Mesendoderm (in vitro differentiated cells): ENCODE results near the gene TMEM44.

Experiments
- DNase-seq: peaks from one replicate; pipeline ENCODE4 v3.0.0; 2013
- H2AK5ac ChIP-seq: 2 replicates; pipeline ENCODE4 v1.6.1; 2013; ENCODE audit warnings: low read length, inconsistent platforms
- H2BK120ac ChIP-seq: 2 replicates; pipeline ENCODE4 v1.6.1; 2013; ENCODE audit warnings: low read depth, mild to moderate bottlenecking, low read length, moderate library complexity, mixed read lengths
- H2BK15ac ChIP-seq: replicated peaks from 2 replicates; pipeline ENCODE4 v1.6.1; 2013; ENCODE audit warnings: low read depth, mild to moderate bottlenecking, moderate library complexity
- H2BK5ac ChIP-seq: 2 replicates; pipeline ENCODE4 v1.6.1; 2013; ENCODE audit warnings: low read length, inconsistent platforms
- H3K18ac ChIP-seq: 2 replicates; pipeline ENCODE4 v1.6.1; 2013; ENCODE audit warnings: mild to moderate bottlenecking, low read length, mixed read lengths
- H3K23ac ChIP-seq: one replicate; pipeline ENCODE4 v1.6.1; 2013; ENCODE audit warnings: low read length
- H3K27ac ChIP-seq: 2 replicates; pipeline ENCODE4 v1.5.1; 2013; ENCODE audit warnings: low read depth, mild to moderate bottlenecking, inconsistent platforms, low read length, moderate library complexity
- H3K27me3 ChIP-seq: 2 replicates; pipeline ENCODE4 v1.6.1; 2013; ENCODE audit warnings: low read length, control low read depth, mild to moderate bottlenecking, inconsistent platforms; ENCODE audit not compliant: insufficient read depth, poor library complexity
- H3K36me3 ChIP-seq: 2 replicates; pipeline ENCODE4 v1.6.1; 2013; ENCODE audit warnings: low read length, inconsistent platforms; ENCODE audit not compliant: control insufficient read depth, insufficient read depth
- H3K4ac ChIP-seq: one replicate; pipeline ENCODE4 v1.6.1; 2013; ENCODE audit warnings: low read depth, mild to moderate bottlenecking, low read length, moderate library complexity
- H3K4me1 ChIP-seq: 2 replicates; pipeline ENCODE4 v1.6.1; 2013; ENCODE audit warnings: low read depth, low read length, inconsistent platforms; ENCODE audit not compliant: control insufficient read depth
- H3K4me2 ChIP-seq: 2 replicates; pipeline ENCODE4 v1.6.1; 2013; ENCODE audit warnings: low read length
- H3K4me3 ChIP-seq: 2 replicates; pipeline ENCODE4 v1.5.1; 2013; ENCODE audit warnings: mild to moderate bottlenecking, low read length
- H3K56ac ChIP-seq: one replicate; pipeline ENCODE4 v1.6.1; 2013; ENCODE audit warnings: low read length
- H3K79me1 ChIP-seq: 2 replicates; pipeline ENCODE4 v1.6.1; 2013; ENCODE audit warnings: low read length, inconsistent platforms
- H3K79me2 ChIP-seq: 2 replicates; pipeline ENCODE4 v1.6.1; 2013; ENCODE audit warnings: mild to moderate bottlenecking, low read length; ENCODE audit not compliant: control insufficient read depth, insufficient read depth
- H3K9ac ChIP-seq: 2 replicates; pipeline ENCODE4 v1.6.1; 2013; ENCODE audit warnings: low read length, inconsistent platforms
- H4K5ac ChIP-seq: one replicate; pipeline ENCODE4 v1.6.1; 2013; ENCODE audit warnings: low read length
- H4K8ac ChIP-seq: one replicate; pipeline ENCODE4 v1.6.1; 2013; ENCODE audit warnings: low read depth, mild to moderate bottlenecking, control low read depth, low read length, moderate library complexity
- WGBS: extraction: QIAGEN DNeasy Blood & Tissue Kit; methylation state at CpG from one replicate; pipeline ENCODE4 v1.1.7; 2013; ENCODE audit warnings: low lambda C conversion rate, missing lambda C conversion rate; ENCODE audit not compliant: insufficient coverage; ENCODE audit errors: extremely low coverage; 5-methylcytosine and 5-hydroxymethylcytosine counted together

Gene TMEM44

GRCh38 chr3:194675680-194676079 lies 42.5 kb upstream of the TMEM44 start:
- no peak overlapping the region for H3K4me3 ChIP-seq
- no peak overlapping the region for H3K9ac ChIP-seq
- no peak overlapping the region for H4K8ac ChIP-seq
- no peak overlapping the region for H3K23ac ChIP-seq
- no peaks in the 10 kb centered on the region for H3K36me3 ChIP-seq
- H3K79me1 ChIP-seq: peaks cover 5% of the 10 kb centered on the region
- no peak overlapping the region for H2BK15ac ChIP-seq
- H2BK120ac ChIP-seq: no peak overlapping the region
- no peak overlapping the region for H4K5ac ChIP-seq
- H3K27ac ChIP-seq: no peak overlapping the region
- no peak for DNase-seq
- H3K27me3 ChIP-seq: no peaks in the 10 kb centered on the region
- peaks cover 2% of the 10 kb centered on the region for H3K4me1 ChIP-seq
- H3K4me2 ChIP-seq: no peak overlapping the region
- no CpG with 5 or more reads among the region's 4 CpGs for WGBS
- no peak overlapping the region for H2AK5ac ChIP-seq
- no peak overlapping the region for H2BK5ac ChIP-seq
- H3K4ac ChIP-seq: no peak overlapping the region
- H3K18ac ChIP-seq: no peak overlapping the region
- peaks cover 10% of the 10 kb centered on the region for H3K79me2 ChIP-seq
- H3K56ac ChIP-seq: no peak overlapping the region

- peaks cover 15% of the 10 kb centered on the region for H3K79me2 ChIP-seq
- H3K27ac ChIP-seq: no peak overlapping the region
- no peak overlapping the region for H3K9ac ChIP-seq
- peaks cover 6% of the 10 kb centered on the region for H3K79me1 ChIP-seq
- WGBS: no CpG with 5 or more reads among the region's 12 CpGs
- H3K4ac ChIP-seq: no peak overlapping the region
- no peak overlapping the region for H4K5ac ChIP-seq
- H2AK5ac ChIP-seq: no peak overlapping the region
- no peak overlapping the region for H4K8ac ChIP-seq
- H3K4me1 ChIP-seq: peaks cover 2% of the 10 kb centered on the region
- H3K23ac ChIP-seq: no peak overlapping the region
- H3K56ac ChIP-seq: no peak overlapping the region
- no peaks in the 10 kb centered on the region for H3K36me3 ChIP-seq
- DNase-seq: no peak
- no peak overlapping the region for H3K4me3 ChIP-seq
- no peak overlapping the region for H2BK15ac ChIP-seq
- H3K18ac ChIP-seq: no peak overlapping the region
- H3K27me3 ChIP-seq: no peaks in the 10 kb centered on the region
- no peak overlapping the region for H2BK120ac ChIP-seq
- no peak overlapping the region for H2BK5ac ChIP-seq
- H3K4me2 ChIP-seq: no peak overlapping the region
Observed at GRCh38 chr3:194675081-194675640, 41.9 kb upstream of the TMEM44 start.

- Histone ChIP-seq H2BK5ac (no peak overlapping the region), H3K23ac (no peak overlapping the region), H3K4me1 (peaks cover 2% of the 10 kb centered on the region), H3K9ac (no peak overlapping the region), H2AK5ac (no peak overlapping the region), H3K27me3 (no peaks in the 10 kb centered on the region), H2BK120ac (no peak overlapping the region), H4K5ac (no peak overlapping the region), H2BK15ac (no peak overlapping the region), H3K79me1 (peaks cover 8% of the 10 kb centered on the region), H3K4me2 (no peak overlapping the region), H4K8ac (no peak overlapping the region), H3K36me3 (no peaks in the 10 kb centered on the region), H3K27ac (no peak overlapping the region), H3K4me3 (no peak overlapping the region), H3K79me2 (peaks cover 23% of the 10 kb centered on the region), H3K18ac (no peak overlapping the region), H3K4ac (no peak overlapping the region), H3K56ac (no peak overlapping the region)
- no CpG with 5 or more reads among the region's 3 CpGs for WGBS
- DNase-seq: no peak
Observed at GRCh38 chr3:194673761-194674160, 40.5 kb upstream of the TMEM44 start.

- no peak overlapping the region for H2BK120ac ChIP-seq
- no peaks in the 10 kb centered on the region for H3K27me3 ChIP-seq
- H2AK5ac ChIP-seq: no peak overlapping the region
- H3K4ac ChIP-seq: no peak overlapping the region
- peak overlapping the region; percentile 51 for H3K56ac ChIP-seq
- H3K79me1 ChIP-seq: peaks cover 8% of the 10 kb centered on the region
- H3K4me3 ChIP-seq: no peak overlapping the region
- H3K18ac ChIP-seq: no peak overlapping the region
- H3K4me2 ChIP-seq: peak overlapping the region; percentile 57
- H2BK5ac ChIP-seq: no peak overlapping the region
- no peak for DNase-seq
- no CpG with 5 or more reads among the region's 5 CpGs for WGBS
- H4K5ac ChIP-seq: no peak overlapping the region
- H3K36me3 ChIP-seq: no peaks in the 10 kb centered on the region
- H3K23ac ChIP-seq: no peak overlapping the region
- peaks cover 2% of the 10 kb centered on the region for H3K4me1 ChIP-seq
- peak overlapping the region; percentile 64 for H3K9ac ChIP-seq
- peaks cover 25% of the 10 kb centered on the region for H3K79me2 ChIP-seq
- no peak overlapping the region for H2BK15ac ChIP-seq
- no peak overlapping the region for H3K27ac ChIP-seq
- peak overlapping the region; percentile 7 for H4K8ac ChIP-seq
Observed at GRCh38 chr3:194672876-194673275, 39.7 kb upstream of the TMEM44 start.

GRCh38 chr3:194671900-194672808 lies 38.9 kb upstream of the TMEM44 start, which contains the start of gene LSG1:
TSS of gene LSG1 (minus strand) at chr3:194672191. CDS start at chr3:194672162, 29 bp downstream.
- no peak within 1 kb of the TSS for H2BK5ac ChIP-seq
- peak within 1 kb of the TSS; percentile 80 for H3K56ac ChIP-seq
- no peak within 1 kb of the TSS for H3K23ac ChIP-seq
- no peak within 1 kb of the TSS for H2BK15ac ChIP-seq
- peaks cover 2% of the 10 kb centered on the region for H3K4me1 ChIP-seq
- H3K18ac ChIP-seq: no peak within 1 kb of the TSS
- H3K36me3 ChIP-seq: no peaks in the 10 kb centered on the region
- no peak within 1 kb of the TSS for H2AK5ac ChIP-seq
- H3K79me1 ChIP-seq: peaks cover 8% of the 10 kb centered on the region
- peaks cover 27% of the 10 kb centered on the region for H3K79me2 ChIP-seq
- DNase-seq: peak; percentile 98
- peak within 1 kb of the TSS; percentile 81 for H3K9ac ChIP-seq
- H3K4ac ChIP-seq: no peak within 1 kb of the TSS
- H3K27ac ChIP-seq: no peak within 1 kb of the TSS
- H2BK120ac ChIP-seq: no peak within 1 kb of the TSS
- H4K8ac ChIP-seq: peak within 1 kb of the TSS; percentile 7
- no peaks in the 10 kb centered on the region for H3K27me3 ChIP-seq
- H4K5ac ChIP-seq: no peak within 1 kb of the TSS
- no CpG with 5 or more reads among the region's 57 CpGs for WGBS
- H3K4me3 ChIP-seq: peak within 1 kb of the TSS; percentile 81
- peak within 1 kb of the TSS; percentile 57 for H3K4me2 ChIP-seq
